Measurements from ENCODE around the gene SH3RF3.

DNA sequence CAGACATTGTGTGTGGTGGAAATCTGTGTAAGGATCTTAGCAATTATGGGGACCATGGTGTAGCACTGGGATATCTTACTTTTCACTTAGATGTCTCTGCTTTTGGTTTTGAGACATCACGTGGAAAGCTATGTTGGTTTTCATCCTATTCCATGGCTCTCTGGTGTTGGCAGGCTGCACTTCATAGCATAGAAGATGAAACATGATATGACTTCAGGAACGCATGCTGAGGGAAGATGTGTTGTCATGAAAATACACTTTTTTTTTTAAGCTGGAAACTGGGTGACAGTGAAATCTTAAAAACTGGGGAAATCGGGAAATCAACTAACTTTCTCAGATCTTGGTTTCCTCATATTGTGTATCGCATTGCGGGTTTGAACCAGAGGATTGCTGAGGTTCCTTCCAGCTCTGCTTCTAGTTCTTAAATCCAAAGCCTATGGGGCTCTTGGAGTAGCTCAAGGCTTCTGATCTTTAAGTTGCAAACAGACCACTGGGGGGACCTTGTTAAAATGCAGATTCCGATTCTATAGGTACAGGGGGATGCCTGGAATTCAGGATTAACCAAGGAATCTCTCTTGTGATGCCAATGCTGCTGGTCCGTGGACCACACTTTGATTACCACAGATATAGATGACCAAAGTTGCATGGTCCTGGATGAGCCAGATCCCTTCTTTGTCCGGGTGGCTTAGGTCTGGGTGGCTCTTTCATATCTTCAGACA lies 160.7 kb downstream of the SH3RF3 start:
- no peak for TF ChIP-seq POLR2A (IDR thresholded peaks at IDR 0.05)
- TF ChIP-seq, protein P1, sequence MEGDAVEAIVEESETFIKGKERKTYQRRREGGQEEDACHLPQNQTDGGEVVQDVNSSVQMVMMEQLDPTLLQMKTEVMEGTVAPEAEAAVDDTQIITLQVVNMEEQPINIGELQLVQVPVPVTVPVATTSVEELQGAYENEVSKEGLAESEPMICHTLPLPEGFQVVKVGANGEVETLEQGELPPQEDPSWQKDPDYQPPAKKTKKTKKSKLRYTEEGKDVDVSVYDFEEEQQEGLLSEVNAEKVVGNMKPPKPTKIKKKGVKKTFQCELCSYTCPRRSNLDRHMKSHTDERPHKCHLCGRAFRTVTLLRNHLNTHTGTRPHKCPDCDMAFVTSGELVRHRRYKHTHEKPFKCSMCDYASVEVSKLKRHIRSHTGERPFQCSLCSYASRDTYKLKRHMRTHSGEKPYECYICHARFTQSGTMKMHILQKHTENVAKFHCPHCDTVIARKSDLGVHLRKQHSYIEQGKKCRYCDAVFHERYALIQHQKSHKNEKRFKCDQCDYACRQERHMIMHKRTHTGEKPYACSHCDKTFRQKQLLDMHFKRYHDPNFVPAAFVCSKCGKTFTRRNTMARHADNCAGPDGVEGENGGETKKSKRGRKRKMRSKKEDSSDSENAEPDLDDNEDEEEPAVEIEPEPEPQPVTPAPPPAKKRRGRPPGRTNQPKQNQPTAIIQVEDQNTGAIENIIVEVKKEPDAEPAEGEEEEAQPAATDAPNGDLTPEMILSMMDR (IDR thresholded peaks at IDR 0.05): no peak
